DND-41 (cell line): ENCODE data around the gene PSMB11.

Experiments used
- EZH2 ChIP-seq: IDR thresholded peaks from 3 replicates; pipeline ENCODE4 v1.6.1; 2012; ENCODE audit warnings: borderline replicate concordance, low read depth, mild to moderate bottlenecking, moderate library complexity, low read length, inconsistent platforms; ENCODE audit not compliant: severe bottlenecking
- TF ChIP-seq, protein P1 (sequence below): IDR thresholded peaks from 2 replicates; pipeline ENCODE4 v1.5.1; 2012; ENCODE audit warnings: borderline replicate concordance, low read length, moderate library complexity, mild to moderate bottlenecking; ENCODE audit not compliant: poor library complexity, severe bottlenecking; ENCODE audit errors: extremely low read depth

DNA sequence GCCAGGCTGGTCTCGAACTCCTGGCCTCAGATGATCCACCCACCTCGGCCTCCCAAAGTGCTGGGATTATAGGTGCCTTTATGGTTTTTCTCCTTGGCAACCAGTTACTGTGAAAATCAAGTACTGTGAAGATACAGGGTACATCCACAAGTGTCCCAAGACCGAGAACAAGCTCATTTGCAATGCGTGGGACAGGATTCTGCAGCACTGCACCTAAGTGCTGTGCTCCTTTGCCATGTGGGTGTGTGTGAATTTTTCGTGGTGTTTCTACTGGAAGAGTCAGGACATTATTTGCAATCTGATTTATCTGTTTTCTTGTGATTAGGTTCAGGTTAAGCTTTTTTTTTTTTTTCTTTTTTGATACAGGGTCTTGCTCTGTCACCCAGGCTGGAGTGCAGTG lies 24.9 kb upstream of the PSMB11 start:
- TF ChIP-seq, protein P1, sequence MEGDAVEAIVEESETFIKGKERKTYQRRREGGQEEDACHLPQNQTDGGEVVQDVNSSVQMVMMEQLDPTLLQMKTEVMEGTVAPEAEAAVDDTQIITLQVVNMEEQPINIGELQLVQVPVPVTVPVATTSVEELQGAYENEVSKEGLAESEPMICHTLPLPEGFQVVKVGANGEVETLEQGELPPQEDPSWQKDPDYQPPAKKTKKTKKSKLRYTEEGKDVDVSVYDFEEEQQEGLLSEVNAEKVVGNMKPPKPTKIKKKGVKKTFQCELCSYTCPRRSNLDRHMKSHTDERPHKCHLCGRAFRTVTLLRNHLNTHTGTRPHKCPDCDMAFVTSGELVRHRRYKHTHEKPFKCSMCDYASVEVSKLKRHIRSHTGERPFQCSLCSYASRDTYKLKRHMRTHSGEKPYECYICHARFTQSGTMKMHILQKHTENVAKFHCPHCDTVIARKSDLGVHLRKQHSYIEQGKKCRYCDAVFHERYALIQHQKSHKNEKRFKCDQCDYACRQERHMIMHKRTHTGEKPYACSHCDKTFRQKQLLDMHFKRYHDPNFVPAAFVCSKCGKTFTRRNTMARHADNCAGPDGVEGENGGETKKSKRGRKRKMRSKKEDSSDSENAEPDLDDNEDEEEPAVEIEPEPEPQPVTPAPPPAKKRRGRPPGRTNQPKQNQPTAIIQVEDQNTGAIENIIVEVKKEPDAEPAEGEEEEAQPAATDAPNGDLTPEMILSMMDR, result no peak
- TF ChIP-seq EZH2, result no peak
